Measurements from ENCODE around the gene C5orf58.

Gene C5orf58

GRCh38 chr5:170285181-170285580, 52.4 kb downstream of the C5orf58 start:
- no peak for DNase-seq

DNA sequence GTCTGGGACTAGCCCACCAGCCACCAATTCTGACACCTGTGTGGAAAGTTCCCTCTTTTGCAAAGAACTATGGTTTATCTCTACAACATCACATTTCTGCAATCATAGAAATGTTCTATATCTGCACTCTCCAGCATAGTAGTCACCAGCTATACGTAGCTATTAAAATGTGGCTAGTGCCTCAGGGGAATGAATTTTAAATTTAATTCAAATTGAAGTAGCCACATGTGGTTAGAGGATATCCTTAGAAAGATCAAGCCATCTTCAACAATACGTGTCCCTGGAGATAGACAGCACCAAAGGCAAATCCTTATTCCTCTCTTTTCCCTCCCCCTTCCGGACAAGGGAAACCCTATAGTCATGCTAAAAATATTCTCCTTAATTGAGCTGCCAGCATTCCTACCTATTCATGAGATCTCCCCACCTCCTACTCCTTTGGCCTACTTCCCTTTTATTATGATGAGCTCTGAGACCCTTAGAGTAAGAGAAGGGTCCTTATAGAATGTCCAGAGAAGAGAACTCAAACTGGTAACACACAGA, 53.7 kb downstream of the C5orf58 start:
- no peak for DNase-seq

DNA sequence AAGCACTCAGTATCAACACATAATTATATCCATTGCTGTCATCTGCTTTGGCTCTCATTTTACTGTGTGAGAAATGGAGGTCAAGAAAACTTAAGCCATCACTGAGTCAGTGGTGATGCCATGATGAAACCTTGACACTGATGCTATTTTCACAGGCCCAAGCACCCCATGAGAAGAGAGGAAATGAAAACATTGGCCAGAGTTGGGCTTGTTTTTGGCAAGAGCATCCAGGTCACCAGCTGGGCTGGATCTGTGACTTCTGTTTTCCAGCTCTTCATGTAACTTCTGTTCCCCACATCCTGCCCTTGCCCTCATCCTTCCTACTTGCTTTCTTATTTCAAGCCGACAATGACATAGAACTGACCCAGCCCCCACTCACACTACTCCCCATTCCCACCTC, 54.7 kb downstream of the C5orf58 start:
- DNase-seq: no peak

DNA sequence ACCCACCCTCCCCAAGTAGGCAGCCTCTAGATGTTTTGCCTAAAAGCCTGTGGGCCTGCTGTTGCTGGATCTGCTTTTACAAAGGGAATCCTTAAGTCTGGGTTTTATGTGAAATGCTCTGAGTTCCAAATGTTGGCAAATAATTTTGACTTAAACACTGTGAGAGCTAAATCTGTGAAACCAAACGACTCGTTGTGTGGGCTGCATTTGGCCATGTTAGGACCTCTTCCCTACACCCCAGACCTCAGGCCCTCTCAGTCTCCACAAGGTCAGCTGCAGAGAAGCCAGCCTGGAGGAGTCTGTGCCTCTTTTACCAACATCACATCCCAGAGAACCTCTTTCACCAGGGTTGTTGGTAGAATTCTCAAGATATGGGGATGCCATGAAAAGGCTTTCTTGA, 55.4 kb downstream of the C5orf58 start:
- DNase-seq: no peak

GRCh38 chr5:170288551-170288950, 55.8 kb downstream of the C5orf58 start:
- no peak for DNase-seq

- no peak for DNase-seq
Measured at GRCh38 chr5:170289121-170289520, 56.3 kb downstream of the C5orf58 start.

DNA sequence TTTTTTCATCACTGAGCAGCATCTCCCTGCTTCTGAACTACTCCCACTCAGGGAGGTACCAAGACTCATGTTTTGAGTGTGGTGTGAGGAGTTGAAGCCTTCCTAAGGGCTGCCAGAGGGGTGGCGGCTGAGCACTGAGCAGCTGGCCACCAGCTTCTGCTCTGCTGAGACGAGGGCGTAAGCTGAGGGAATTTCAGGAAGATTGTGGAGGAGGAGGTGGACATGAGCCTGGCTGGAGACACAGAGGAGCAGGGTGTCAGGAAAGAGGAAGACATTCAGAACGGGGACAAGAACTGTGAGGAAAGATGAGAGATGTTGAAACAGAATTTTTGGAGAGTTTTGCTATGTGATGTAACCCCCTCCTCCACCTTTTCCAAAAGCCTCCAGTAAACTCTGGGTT, 57.0 kb downstream of the C5orf58 start:
- DNase-seq: no peak

GRCh38 chr5:170290498-170290897, 57.7 kb downstream of the C5orf58 start:
- DNase-seq: no peak

- DNase-seq: no peak
Measured at GRCh38 chr5:170292179-170293104, 59.7 kb downstream of the C5orf58 start.

- no peak for DNase-seq
Measured at GRCh38 chr5:170293273-170293672, 60.5 kb downstream of the C5orf58 start.

- no peak for DNase-seq
Measured at GRCh38 chr5:170294057-170294456, 61.3 kb downstream of the C5orf58 start.

DNA sequence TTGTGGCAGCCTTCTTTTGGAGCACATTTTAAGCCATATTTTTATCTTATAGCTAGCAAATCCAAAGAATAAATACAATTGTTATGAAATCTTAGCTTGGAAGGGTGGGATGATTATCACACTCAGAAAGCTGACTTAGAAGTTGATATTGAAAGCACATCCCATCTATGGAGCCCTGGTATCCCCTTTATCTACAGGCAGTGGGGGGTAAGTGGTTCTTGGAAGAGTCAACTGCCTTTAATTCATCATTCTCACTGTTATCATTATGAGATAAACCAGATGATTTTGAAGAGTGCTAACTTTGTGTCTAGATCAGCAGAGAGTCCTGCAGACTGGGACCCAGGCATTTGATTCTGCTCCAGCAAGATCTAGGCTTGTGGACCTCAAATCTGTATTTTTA, 61.8 kb downstream of the C5orf58 start:
- no peak for DNase-seq
